Measurements from ENCODE around the gene GLI3.

GLI3 gene

GRCh38 chr7:42236976-42237810 lies at the start of gene GLI3:
GLI3 (minus strand) TSS chr7:42237209; CDS start chr7:42223253, 13,956 bp downstream.
- no peak for DNase-seq

GRCh38 chr7:42285383-42285824 lies 48.4 kb upstream of the GLI3 start:
- DNase-seq = no peak

GRCh38 chr7:42283553-42283952 lies 46.5 kb upstream of the GLI3 start:
- DNase-seq = no peak

DNA sequence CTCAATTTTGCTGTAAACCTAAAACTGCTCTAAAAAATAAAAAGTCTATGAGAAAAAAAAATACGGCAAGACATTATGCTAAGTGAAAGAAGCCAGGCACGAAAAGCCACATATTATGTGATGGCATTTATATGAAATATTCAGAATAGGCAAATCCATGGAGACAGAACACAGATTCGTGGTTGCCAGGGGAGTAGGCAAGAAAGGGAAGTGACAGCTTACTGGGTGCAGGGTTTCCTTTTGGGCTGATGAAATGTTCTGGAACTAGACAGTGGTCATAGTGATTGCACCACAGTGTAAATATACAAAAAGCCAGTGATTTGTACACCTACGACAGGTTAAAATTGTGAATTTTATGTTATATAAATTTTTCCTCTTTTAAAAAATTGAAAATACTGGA lies 41.3 kb upstream of the GLI3 start:
- DNase-seq = no peak

DNA sequence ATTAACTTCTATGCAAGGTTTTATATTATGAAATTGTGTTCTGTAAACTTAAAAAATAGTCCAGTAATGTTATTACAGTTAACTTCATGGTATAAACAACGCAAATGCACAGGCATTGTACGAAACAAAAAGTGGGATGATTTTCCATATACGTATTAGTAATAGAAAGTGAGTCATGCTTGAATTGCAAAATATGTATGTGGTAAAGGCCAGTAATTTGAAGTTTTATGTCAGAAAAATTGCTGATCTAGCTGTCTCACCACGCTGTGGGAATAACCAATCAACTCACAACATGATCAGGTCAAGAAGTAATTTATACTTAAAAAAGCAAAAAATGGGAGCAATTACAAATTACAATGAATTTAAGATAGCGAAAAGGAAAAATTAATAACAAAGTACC lies 37.0 kb upstream of the GLI3 start:
- no peak for DNase-seq

DNA sequence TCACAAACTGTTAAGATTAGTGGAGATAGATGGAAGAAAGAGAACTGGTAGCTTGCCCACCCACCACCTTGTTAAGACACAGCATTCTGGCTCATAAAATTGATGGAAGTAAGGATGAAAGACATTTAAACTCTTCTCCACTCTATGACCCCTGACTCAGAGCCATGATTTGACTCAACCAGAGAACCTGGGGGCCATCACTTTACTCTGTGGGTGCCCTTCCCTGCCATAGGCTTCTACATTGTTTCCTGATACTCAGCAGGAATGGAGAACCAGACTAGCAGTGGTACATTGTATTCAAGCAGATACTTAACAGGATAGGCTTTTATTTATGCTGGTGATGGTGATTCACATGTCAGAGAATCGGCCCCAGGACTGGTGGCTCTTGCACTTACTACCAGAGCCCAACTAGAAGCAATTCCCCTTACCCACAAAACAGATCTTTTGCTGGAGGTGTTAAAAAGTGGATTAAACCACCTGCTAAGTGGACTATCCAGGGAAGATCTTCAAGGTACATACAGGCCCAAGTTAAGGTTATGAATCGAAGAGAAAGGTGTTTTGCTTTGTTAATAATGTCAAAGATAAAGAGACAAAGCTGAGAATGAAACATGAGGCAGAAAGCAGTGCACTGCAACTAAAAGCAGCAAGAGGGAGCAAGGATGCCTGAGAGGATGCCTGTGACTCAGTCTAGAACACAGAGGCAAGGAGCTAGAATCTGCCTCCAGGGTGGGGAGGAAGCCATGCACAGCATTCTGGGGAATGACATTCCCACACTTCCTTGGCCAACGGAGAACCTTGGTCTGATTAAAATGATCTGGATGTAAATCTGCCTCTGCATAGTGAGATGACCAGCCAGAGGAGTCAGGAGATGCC lies 36.0 kb upstream of the GLI3 start:
- DNase-seq = no peak

- DNase-seq = no peak
Observed at GRCh38 chr7:42269161-42269560, 32.2 kb upstream of the GLI3 start.

DNA sequence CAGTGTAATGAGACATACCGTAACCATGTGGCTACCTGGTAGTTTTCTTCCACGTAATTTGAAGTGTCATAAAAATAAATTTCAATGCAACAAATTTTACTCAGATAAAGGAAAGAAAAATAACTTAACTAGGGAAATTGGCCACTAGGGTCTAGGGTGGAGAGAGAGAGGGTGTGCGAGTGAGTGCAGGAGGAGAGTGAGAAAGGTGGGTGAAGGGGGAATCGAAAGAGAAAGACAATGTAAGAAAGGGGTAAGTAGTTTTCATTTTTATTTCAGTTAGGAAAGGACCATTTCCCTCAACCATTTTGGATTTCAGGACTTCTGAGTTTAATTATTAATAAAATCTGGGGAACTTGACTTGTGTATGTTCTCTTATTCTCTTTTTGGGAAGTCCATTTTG lies 27.7 kb upstream of the GLI3 start:
- no peak for DNase-seq

DNA sequence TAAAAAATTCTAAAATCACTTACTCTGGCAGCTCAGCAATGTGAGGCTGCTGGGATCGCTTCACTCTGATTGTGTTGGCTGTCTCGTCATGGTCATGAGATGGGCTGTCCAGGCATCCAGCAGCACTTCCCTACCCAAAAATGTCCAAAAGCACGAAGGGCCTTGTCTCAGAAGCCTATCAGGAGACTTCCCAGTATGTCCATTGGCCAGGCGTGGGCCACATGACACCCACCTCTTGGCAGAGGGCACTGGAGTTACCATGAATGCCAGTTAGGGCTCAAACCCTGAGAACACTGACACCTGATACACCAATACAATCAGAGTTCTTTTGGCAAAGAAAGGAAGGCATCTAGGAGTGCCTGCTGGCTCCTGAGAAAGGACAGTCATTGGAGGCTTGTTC lies 27.0 kb upstream of the GLI3 start:
- no peak for DNase-seq

GRCh38 chr7:42262964-42263363 lies 26.0 kb upstream of the GLI3 start:
- no peak for DNase-seq

DNA sequence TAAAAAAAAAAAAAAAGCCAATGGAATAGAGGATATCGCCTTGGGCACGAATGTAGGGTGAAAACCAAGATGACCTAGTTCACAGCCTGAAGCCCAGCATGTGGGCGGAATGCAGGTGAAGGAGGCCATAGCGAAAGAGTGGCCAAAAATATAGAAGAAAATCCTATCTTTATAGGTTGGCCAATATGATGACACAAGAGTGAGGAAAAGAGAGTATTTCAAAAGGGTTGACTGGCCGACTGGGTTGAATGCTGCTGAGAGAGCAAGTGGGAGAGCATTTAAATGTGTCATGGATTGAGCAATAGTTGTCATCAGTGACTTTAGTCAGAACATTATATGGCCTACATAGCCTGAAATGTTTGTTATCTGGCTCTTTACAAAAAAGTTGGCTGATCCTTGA lies 17.2 kb upstream of the GLI3 start:
- DNase-seq = no peak

DNA sequence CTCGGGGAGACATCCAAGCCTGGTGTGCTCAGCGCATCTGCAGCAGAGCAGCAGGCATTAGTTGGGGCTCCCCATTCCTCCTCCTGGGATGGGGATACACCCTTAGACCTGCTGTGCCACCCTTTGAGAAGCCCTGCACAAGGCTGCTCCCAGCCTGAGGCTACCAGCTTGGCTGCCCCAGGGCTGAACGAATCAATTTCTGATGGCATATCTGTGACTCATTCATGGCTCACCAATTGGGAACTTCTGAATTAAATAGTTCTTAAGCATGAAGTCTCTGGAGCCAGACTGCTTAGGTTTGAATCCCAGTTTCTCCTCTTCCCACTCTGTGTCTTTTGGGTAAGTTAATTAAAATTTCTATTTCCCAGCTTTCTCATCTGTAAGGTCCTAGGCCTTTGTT lies 16.3 kb upstream of the GLI3 start:
- no peak for DNase-seq

- DNase-seq = no peak
Observed at GRCh38 chr7:42250411-42250810, 13.4 kb upstream of the GLI3 start.

GRCh38 chr7:42248579-42248978 lies 11.6 kb upstream of the GLI3 start:
- no peak for DNase-seq

DNA sequence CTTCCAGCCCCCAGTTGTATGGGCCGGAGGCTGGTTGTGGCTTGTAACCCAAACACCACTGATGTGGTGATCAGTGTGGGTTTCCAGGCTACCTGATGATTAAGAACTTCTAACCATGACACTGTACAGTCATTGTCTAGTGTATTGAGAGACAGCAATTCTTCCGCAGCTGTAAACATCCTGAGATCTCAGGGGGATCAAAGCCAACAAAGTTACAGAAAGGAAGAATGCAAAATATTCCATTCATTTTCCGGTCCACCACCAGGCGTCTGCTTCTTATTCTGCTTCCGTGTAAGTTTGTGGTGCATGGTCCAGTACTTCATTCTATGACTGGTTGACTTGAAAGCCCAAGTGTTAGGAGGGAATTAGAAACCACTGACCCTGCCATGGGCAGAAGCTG lies 10.3 kb upstream of the GLI3 start:
- DNase-seq = no peak

- no peak for DNase-seq
Observed at GRCh38 chr7:42244828-42245227, 7.8 kb upstream of the GLI3 start.

DNA sequence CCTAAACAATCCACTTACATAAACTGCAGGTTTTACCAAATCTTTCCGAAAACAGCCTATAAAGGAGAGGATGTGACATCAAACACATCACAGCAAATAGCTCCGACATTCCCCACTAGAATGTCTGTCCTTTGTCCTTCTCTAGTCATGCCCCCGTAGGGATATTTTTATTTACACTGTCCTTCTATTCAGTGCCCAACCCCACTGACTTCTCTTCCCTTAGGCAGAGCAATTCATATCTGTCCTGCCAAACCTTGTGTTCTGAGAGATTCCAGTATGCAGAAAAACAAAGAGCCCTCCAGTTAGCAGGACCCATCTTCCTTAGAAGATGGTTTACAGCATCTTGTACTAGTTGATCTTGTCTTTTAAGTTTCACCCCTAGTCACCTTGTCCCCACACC lies 5.4 kb upstream of the GLI3 start:
- DNase-seq = no peak

DNA sequence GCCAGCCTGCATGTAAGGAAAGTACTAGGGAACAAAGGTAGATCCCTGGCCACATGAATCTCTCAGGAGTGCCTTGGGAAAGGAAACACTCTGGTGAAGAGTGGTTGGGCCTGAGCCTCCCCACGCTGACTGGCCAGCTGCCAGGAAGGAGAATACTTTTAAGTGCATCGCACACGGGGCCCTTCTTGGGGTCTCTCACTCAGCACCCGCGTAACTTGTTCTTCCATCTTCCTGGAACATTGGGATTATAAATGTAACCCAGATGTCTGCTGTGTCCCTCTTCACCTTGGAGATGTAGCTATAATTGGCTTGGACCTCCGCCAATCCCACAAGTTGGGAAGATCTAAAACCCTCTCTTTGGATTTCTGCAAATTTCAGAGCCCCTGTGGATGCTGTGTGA lies 4.4 kb upstream of the GLI3 start:
- DNase-seq = no peak

DNA sequence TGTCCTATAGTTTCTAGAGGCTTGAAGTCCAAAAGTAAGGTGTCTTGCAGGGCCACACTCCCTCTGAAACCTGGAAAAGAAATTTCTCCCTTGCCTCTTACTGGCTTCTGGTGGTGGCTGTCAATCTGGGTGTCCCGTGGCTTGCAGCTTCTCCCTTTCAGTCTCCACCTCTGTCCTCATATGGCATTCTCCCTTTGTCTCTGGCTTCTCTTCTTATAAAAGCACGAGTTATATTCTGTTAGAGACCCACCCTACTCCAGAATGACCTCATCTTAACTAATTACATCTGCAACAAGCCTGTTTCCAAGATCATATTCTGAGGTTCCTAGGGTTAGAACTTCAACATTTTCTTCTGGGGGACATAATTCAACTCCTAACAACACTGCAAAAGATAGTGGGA lies 3.4 kb upstream of the GLI3 start:
- no peak for DNase-seq

DNA sequence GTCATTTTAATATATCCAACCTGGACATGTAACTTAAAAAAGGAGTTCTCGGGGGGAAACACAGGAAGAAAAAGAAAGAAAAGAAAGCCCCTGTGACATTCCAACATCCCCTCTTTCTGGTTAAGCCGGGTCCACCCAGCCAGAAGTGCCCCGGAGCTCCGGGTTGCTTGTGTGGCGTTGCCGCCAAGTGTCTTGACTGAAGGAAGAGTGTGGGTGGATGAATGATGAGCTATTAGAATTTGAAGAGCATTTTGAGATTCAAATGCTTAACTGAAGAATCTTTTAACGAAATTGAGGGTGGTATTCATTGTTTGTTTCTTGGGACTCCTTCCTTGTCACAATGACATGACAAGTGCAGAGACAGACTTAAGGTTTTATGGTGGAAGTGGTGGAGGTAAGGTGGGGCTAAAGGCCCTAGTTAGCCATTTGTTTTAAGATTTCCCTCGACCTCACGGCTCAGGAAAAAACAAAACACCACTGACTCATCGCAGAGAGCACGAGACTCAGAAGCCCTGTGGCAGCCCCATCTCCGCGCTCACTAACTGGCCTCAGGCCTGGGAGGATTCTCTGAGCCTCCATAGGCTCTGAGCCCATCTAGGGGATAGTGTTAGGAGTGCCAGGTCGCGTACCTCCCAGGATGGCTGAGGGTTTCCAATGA lies 1.8 kb upstream of the GLI3 start:
- DNase-seq = no peak

GRCh38 chr7:42237811-42238541 lies 967 bp upstream of the GLI3 start:
- no peak for DNase-seq

DNA sequence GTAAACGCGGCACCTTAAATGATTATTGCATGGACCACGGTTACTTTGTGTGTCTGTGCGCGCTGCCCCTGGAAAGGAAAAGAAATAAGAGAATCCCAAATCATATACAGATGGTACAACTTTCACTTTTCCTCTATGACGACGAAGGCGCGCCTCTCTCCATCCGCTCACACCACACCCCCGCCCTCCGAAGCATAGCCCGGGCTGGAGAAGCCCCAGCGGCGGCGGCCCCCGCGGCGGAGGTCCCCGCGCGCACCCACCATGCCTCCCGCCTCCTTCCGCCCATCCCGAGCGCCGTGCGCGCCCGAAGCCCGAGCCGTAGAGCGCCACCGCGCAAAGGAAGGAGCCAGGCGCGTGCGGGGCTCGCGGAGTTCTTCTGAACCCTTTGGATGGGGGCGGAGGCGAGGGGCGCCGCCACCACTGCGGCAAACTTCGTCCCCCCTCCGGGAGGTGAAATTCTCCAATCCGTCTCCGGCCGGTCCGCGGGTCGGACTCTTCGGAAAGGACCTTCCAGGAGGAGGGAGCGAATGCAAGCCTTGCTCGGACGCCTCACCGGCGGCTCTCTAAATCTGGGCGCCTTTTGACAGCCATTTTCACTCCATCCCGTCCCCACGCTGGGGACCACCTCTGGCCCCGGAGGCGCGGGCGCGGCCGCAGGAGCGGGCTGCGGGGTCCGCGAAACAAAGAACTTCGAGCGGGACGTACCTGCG lies 588 bp downstream of the GLI3 start:
- no peak for DNase-seq

Data from stimulated activated CD4-positive, alpha-beta T cell treated with anti-CD3 and anti-CD28 coated beads, Interleukin-4, amount 100 ng/mL, for 1 hour (primary cell).